Retinal pigment epithelial cell (primary cell): ENCODE measurements around the gene DCBLD2.

Experiments used
- DNase-seq: peaks from one replicate; pipeline ENCODE4 v3.0.0-alpha.2; 2010; ENCODE audit warnings: low read depth
- H3K4me3 ChIP-seq: 2 replicates; pipeline ENCODE4 v1.5.1; 2011; ENCODE audit warnings: mild to moderate bottlenecking, low read length, control low read depth, moderate library complexity
- TF ChIP-seq, protein P1 (sequence below): conservative IDR thresholded peaks from 2 replicates; pipeline ENCODE4 v1.5.1; 2011; ENCODE audit warnings: low read depth, low read length, control low read depth, inconsistent platforms

The DCBLD2 gene

DNA sequence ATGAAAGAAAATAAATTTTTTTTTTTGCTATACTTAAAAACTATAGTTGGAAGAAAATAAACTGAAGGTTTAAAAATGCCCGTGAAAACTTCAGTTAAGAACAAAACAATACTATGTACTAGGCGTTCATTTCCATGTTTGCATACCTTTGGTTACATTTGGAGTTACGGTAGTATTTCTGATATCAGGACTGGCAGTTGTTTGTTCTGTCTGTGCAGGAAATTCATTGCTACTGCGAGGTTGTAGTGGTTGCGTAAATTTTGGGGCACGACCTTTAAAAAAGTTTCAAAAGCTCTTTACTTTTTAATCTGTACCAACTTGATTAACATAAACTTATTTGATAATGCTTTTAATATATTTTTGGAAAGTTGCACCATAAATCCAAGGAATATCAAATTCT is 90.4 kb downstream of the DCBLD2 start:
- no peak overlapping the region for H3K4me3 ChIP-seq
- TF ChIP-seq, protein P1, sequence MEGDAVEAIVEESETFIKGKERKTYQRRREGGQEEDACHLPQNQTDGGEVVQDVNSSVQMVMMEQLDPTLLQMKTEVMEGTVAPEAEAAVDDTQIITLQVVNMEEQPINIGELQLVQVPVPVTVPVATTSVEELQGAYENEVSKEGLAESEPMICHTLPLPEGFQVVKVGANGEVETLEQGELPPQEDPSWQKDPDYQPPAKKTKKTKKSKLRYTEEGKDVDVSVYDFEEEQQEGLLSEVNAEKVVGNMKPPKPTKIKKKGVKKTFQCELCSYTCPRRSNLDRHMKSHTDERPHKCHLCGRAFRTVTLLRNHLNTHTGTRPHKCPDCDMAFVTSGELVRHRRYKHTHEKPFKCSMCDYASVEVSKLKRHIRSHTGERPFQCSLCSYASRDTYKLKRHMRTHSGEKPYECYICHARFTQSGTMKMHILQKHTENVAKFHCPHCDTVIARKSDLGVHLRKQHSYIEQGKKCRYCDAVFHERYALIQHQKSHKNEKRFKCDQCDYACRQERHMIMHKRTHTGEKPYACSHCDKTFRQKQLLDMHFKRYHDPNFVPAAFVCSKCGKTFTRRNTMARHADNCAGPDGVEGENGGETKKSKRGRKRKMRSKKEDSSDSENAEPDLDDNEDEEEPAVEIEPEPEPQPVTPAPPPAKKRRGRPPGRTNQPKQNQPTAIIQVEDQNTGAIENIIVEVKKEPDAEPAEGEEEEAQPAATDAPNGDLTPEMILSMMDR: no peak
- DNase-seq: no peak

DNA sequence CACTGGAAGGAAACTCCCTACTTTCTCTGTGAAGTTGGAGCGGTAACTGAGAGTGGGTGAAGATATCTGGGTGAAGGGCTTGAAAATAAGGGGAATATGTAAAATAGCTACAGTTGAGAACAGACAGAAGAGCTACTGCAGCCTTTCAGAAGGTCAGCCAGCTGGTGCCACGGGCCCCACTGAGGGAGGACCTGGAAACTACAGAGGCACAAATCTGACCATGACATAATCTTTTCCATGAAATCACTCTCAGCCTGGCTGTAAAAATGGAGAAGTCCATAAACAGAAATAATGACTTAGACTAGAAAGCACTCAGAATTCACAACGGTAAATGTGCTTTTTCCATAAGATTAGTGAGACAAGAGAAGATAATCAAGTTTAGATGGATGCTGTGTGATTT is 91.9 kb downstream of the DCBLD2 start:
- DNase-seq: no peak
- TF ChIP-seq, protein P1: no peak
- H3K4me3 ChIP-seq: no peak overlapping the region

DNA sequence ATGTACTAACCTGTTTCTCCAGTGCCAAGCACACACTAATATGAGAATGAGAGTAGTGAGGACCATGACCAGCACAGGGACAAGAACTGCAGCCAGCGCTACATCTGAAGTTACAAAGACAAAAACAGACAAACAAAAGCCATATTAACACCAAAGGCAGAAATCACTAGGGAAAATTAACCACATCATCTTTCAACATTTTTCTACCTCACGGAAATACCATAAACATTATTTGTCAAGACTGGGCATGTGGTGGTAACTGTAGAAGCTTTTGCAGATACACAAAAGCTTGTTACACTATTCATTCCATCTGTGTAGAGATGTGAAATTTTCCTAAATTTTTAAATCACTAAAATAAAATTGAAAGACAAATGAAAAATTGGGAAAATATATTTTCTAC is 93.4 kb downstream of the DCBLD2 start:
- no peak overlapping the region for H3K4me3 ChIP-seq
- no peak for DNase-seq
- TF ChIP-seq, protein P1: no peak

DNA sequence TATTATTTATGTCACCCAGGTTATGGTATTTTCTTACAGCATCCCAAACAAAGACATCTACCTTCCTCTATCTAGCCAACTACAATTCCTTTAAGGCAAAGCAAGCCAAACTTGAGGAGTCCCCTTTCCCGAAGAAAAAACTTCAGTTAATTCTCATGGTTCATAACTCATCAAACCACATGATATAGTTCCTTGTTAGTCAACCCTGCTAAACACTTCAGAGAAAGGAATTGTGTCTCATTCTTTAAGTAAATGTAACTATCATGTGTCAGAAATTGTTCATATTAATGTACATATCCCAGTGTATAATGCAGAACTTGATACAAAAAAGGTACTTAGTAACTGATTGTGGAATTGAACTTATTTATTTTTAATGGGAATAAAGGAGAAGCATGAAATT is 93.9 kb downstream of the DCBLD2 start:
- no peak for DNase-seq
- no peak overlapping the region for H3K4me3 ChIP-seq
- TF ChIP-seq, protein P1: no peak

DNA sequence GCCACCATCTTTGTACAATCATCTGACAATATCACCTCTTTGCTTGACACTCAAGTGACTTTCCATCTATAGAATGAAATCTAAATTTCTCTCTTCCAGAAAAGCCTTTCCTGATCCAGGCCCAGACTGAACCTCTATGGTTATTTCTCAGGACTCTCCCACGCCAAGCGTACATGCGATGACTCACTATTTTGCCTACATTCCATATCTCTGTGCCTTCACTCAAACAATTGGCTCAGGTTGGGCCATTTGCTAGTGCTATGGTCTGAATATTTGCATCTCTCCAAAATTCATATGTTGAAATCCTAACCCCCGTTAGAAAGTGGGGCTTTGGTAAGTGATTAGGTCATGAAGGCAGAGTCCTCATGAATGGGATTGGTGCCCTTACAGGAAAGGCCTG is 94.5 kb downstream of the DCBLD2 start:
- TF ChIP-seq, protein P1: no peak
- no peak overlapping the region for H3K4me3 ChIP-seq
- no peak for DNase-seq

DNA sequence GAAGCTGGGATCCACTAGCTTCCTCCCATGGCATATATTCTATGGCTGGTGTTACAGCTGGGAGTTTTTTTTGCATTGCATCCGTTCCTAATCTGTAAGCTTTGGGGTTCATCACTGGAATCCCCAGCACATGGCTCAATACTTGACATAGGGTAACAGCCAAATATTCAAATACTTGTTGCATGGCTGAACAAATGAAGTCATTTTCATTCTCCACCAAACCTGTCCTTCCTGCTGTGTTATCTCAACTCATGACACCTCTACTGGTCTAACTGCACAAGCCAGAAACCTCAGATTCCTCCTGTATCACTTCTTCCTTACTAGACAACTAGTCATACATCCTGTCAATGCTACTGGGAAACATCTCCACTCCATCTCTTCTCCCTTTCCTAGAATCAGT is 95.0 kb downstream of the DCBLD2 start:
- TF ChIP-seq, protein P1: no peak
- no peak overlapping the region for H3K4me3 ChIP-seq

DNA sequence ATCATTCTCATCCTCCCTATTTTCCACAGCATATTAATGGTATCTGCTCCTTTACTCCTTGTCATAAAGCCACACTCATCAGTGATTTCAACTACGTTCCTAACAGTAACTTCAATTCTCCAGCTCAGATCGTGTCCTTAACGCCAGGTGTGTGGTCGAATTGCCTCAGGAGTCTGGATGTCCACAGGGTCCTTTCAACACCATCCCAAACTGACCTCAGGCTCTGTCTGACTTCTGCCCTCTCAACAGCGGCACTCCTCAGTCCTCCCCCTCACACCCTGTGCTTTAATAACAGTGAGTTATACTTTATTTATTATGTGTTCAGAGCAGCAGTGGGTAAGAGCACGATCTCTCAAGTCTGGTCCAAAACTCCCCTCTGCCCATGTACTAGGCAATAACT is 95.9 kb downstream of the DCBLD2 start:
- no peak overlapping the region for H3K4me3 ChIP-seq
- TF ChIP-seq, protein P1: no peak
- DNase-seq: no peak

More for the DNA sequence above, 95.0 kb downstream of the DCBLD2 start:
- DNase-seq: no peak
